IMR-90 (cell line): ENCODE measurements around the gene GPT2. TPM values are rescaled to one million over a fixed set of nuclear protein-coding genes. Genes with fewer than 3 reads are reported as not detected.

ENCODE experiments used
- ATAC-seq: fragments of 200-7000 bp; cut with Tn5 transposase; 2 replicates; pipeline ENCODE4 v1.9.1; 2020; ENCODE audit warnings: low read depth, mild to moderate bottlenecking, moderate library complexity
- BruUV-seq: library from RNA; stranded (reverse); fragments of 400-500 nt; replicated peaks from 2 replicates; lab custom pipeline; 2021; lab: Mats Ljungman, UMichigan
- CTCF ChIA-PET: fragments of 300-600 bp; formaldehyde crosslinking; extraction: SDS; loops from one replicate; lab custom pipeline; 2021; ENCODE audit warnings: antibody characterized with exemption; lab: Yijun Ruan, JAX
- POLR2A ChIA-PET: fragments of 300-600 bp; sonication (Branson Sonifier 250); formaldehyde crosslinking; loops from one replicate; lab custom pipeline; 2022; ENCODE audit warnings: antibody characterized with exemption; ENCODE audit not compliant: unreplicated experiment; lab: Charles Lee
- DNase-seq: peaks from one replicate; pipeline ENCODE4 v3.0.0; 2013
- H2AFZ ChIP-seq: replicated peaks from 2 replicates; pipeline ENCODE3; 2013; ENCODE audit warnings: low read length, mild to moderate bottlenecking; ENCODE audit not compliant: poor library complexity
- H2AK5ac ChIP-seq: 2 replicates; pipeline ENCODE4 v1.6.1; 2013; ENCODE audit warnings: low read depth, low read length, inconsistent platforms
- H2AK9ac ChIP-seq: replicated peaks from 2 replicates; pipeline ENCODE3; 2013; ENCODE audit warnings: mild to moderate bottlenecking, low read depth, low read length, moderate library complexity; ENCODE audit not compliant: poor library complexity
- H2BK120ac ChIP-seq: 2 replicates; pipeline ENCODE4 v1.6.1; 2013; ENCODE audit warnings: low read depth, low read length, inconsistent platforms
- H2BK15ac ChIP-seq: 3 replicates; pipeline ENCODE4 v1.6.1; 2013; ENCODE audit warnings: low read depth, low read length, inconsistent platforms
- H2BK20ac ChIP-seq: 2 replicates; pipeline ENCODE4 v1.6.1; 2013; ENCODE audit warnings: low read depth, mild to moderate bottlenecking, inconsistent platforms, low read length, moderate library complexity
- H2BK5ac ChIP-seq: 2 replicates; pipeline ENCODE4 v1.6.1; 2013; ENCODE audit warnings: mild to moderate bottlenecking, low read depth, low read length, inconsistent platforms; ENCODE audit not compliant: poor library complexity, severe bottlenecking
- H3K14ac ChIP-seq: replicated peaks from 2 replicates; pipeline ENCODE4 v1.6.1; 2013; ENCODE audit warnings: low read depth, low read length, inconsistent platforms
- H3K18ac ChIP-seq: 2 replicates; pipeline ENCODE4 v1.6.1; 2013; ENCODE audit warnings: low read depth, low read length, control low read depth
- H3K23ac ChIP-seq: 2 replicates; pipeline ENCODE4 v1.6.1; 2013; ENCODE audit warnings: low read depth, low read length, inconsistent platforms
- H3K27ac ChIP-seq: 2 replicates; pipeline ENCODE4 v1.5.1; 2013; ENCODE audit warnings: mild to moderate bottlenecking, control low read depth, low read length; ENCODE audit not compliant: insufficient read depth
- H3K27me3 ChIP-seq: 2 replicates; pipeline ENCODE4 v1.6.1; 2013; ENCODE audit warnings: low read length; ENCODE audit not compliant: control insufficient read depth, insufficient read depth
- H3K36me3 ChIP-seq: 2 replicates; pipeline ENCODE4 v1.6.1; 2013; ENCODE audit warnings: low read length, mixed read lengths; ENCODE audit not compliant: control insufficient read depth, insufficient read depth
- H3K4ac ChIP-seq: 2 replicates; pipeline ENCODE4 v1.6.1; 2013; ENCODE audit warnings: low read depth, low read length, inconsistent platforms
- H3K4me1 ChIP-seq: 2 replicates; pipeline ENCODE4 v1.6.1; 2013; ENCODE audit warnings: low read length, mixed read lengths; ENCODE audit not compliant: control insufficient read depth, insufficient read depth
- H3K4me2 ChIP-seq: 2 replicates; pipeline ENCODE4 v1.6.1; 2013; ENCODE audit warnings: low read depth, mild to moderate bottlenecking, control low read depth, low read length, moderate library complexity
- H3K4me3 ChIP-seq: 2 replicates; pipeline ENCODE4 v1.5.1; 2013; ENCODE audit warnings: low read depth, mild to moderate bottlenecking, control low read depth, low read length, moderate library complexity; ENCODE audit not compliant: insufficient read depth
- H3K56ac ChIP-seq: 2 replicates; pipeline ENCODE4 v1.6.1; 2013; ENCODE audit warnings: low read length, inconsistent platforms; ENCODE audit not compliant: insufficient read depth; ENCODE audit errors: extremely low read depth
- H3K79me1 ChIP-seq, 2 experiments: 2 replicates each; pipeline ENCODE4 v1.6.1; 2013; ENCODE audit warnings: low read length in 2 of 2, inconsistent platforms in 1 of 2, low read depth in 1 of 2
- H3K9ac ChIP-seq: 2 replicates; pipeline ENCODE4 v1.6.1; 2013; ENCODE audit warnings: low read depth, low read length, control low read depth
- H3K9me1 ChIP-seq: 2 replicates; pipeline ENCODE4 v1.6.1; 2013; ENCODE audit warnings: low read length, inconsistent platforms; ENCODE audit not compliant: insufficient read depth
- H3K9me3 ChIP-seq: 2 replicates; pipeline ENCODE4 v1.6.1; 2013; ENCODE audit warnings: low read length; ENCODE audit not compliant: control insufficient read depth, insufficient read depth
- H4K20me1 ChIP-seq: 2 replicates; pipeline ENCODE4 v1.6.1; 2013; ENCODE audit warnings: low read length, inconsistent platforms; ENCODE audit not compliant: insufficient read depth
- H4K5ac ChIP-seq: 2 replicates; pipeline ENCODE4 v1.6.1; 2013; ENCODE audit warnings: mild to moderate bottlenecking, low read depth, low read length, control low read depth
- H4K8ac ChIP-seq, 2 experiments: 2 replicates each; pipeline ENCODE4 v1.6.1; 2013; ENCODE audit warnings: low read depth in 2 of 2, low read length in 2 of 2, control low read depth in 1 of 2, inconsistent platforms in 1 of 2
- H4K91ac ChIP-seq: 2 replicates; pipeline ENCODE4 v1.6.1; 2013; ENCODE audit warnings: low read depth, low read length, inconsistent platforms; ENCODE audit not compliant: insufficient read depth
- CEBPB ChIP-seq: IDR thresholded peaks from 2 replicates; pipeline ENCODE4 v1.6.1; 2012; ENCODE audit warnings: low read depth, low read length, improper control_type of control experiment
- CTCF ChIP-seq: conservative IDR thresholded peaks from 2 replicates; pipeline ENCODE4 v1.5.1; 2012; ENCODE audit warnings: mild to moderate bottlenecking, low read depth, low read length, improper control_type of control experiment
- MXI1 ChIP-seq: IDR thresholded peaks from 2 replicates; pipeline ENCODE4 v1.6.1; 2012; ENCODE audit warnings: low read depth, mild to moderate bottlenecking, low read length, moderate library complexity, borderline replicate concordance
- RFX5 ChIP-seq: IDR thresholded peaks from 2 replicates; pipeline ENCODE4 v1.8.0; 2012; ENCODE audit warnings: low read depth, mild to moderate bottlenecking, low read length, moderate library complexity
- USF2 ChIP-seq: fragments of 150-350 bp; IDR thresholded peaks from 2 replicates; pipeline ENCODE4 v1.6.1; 2017; ENCODE audit warnings: mild to moderate bottlenecking, antibody characterized with exemption, low read length, low read depth
- WGBS, 2 experiments: methylation state at CpG; one replicate each; pipeline versions ENCODE4 v1.1.5 to v1.1.7; 2013; ENCODE audit warnings: missing lambda C conversion rate in 2 of 2; ENCODE audit not compliant: insufficient read length in 1 of 2; ENCODE audit errors: extremely low coverage in 2 of 2; 5-methylcytosine and 5-hydroxymethylcytosine counted together
- dilution Hi-C: fragments of 300-500 bp; cut with HindIII; formaldehyde crosslinking; loops from one replicate; pipeline ENCODE4 v1.14.3; 2018; ENCODE audit warnings: low sequenced_read_pairs; ENCODE audit not compliant: unreplicated experiment
- in situ Hi-C: fragments of 300-500 bp; cut with MboI; formaldehyde crosslinking; loops from 3 replicates; pipeline ENCODE4 v1.14.3; 2019; ENCODE audit warnings: low sequenced_read_pairs, inconsistent platforms, mixed read lengths
- intact Hi-C: fragments of 100-400 bp; cut with micrococcal nuclease; formaldehyde crosslinking; loops from 2 replicates; pipeline ENCODE4 v1.10.0; 2022
- polyA plus RNA-seq, 3 experiments: library from polyadenylated mRNA; depleted of rRNA; stranded (reverse); fragments of >200 nt; gene quantifications; 2 replicates each; pipeline ENCODE4 v1.2.3, GENCODE V29; 2012; ENCODE audit warnings: low replicate concordance in 1 of 3
- total RNA-seq: library from RNA; depleted of rRNA; stranded (reverse); fragments of >200 nt; gene quantifications from 2 replicates; pipeline ENCODE4 v1.2.3, GENCODE V29; 2012

Gene GPT2
- total and polyA plus RNA-seq, 2 of the 4 experiments (the other 2 are of a cell fraction): 26.4 to 31.5 TPM

- TF ChIP-seq CTCF (no peak), USF2 (no peak), MXI1 (no peak), CEBPB (peak; percentile 72), RFX5 (no peak)
- H4K5ac ChIP-seq: no peak overlapping the region
- H3K4ac ChIP-seq: no peak overlapping the region
- no peak overlapping the region for H2AK9ac ChIP-seq
- DNase-seq: no peak
- ChIA-PET CTCF (no interaction called here), POLR2A (no interaction called here)
- no peaks in the 10 kb centered on the region for H3K9me1 ChIP-seq
- no peak overlapping the region for H3K18ac ChIP-seq
- WGBS, 2 experiments: 100% methylated on average over 1 of the region's 6 CpGs; no CpG with 5 or more reads in 1 of the 2 experiments
- H2AFZ ChIP-seq: no peak overlapping the region
- H2BK120ac ChIP-seq: no peak overlapping the region
- H2BK15ac ChIP-seq: no peak overlapping the region
- in situ Hi-C loops: no loop called here
- intact Hi-C loops: no loop called here
- no peaks in the 10 kb centered on the region for H4K20me1 ChIP-seq
- H2BK5ac ChIP-seq: no peak overlapping the region
- no peak overlapping the region for H2BK20ac ChIP-seq
- H3K9me3 ChIP-seq: no peaks in the 10 kb centered on the region
- H3K56ac ChIP-seq: no peak overlapping the region
- ATAC-seq: no peak
- no peaks in the 10 kb centered on the region for H3K27me3 ChIP-seq
- no peak overlapping the region for H4K8ac ChIP-seq
- peaks cover 2% of the 10 kb centered on the region; the same call in 1 of the 2 replicates for H3K4me1 ChIP-seq
- H2AK5ac ChIP-seq: no peak overlapping the region
- no peak overlapping the region for H3K14ac ChIP-seq
- H3K23ac ChIP-seq: no peak overlapping the region
- no peak overlapping the region for H3K4me3 ChIP-seq
- no peak overlapping the region for H3K9ac ChIP-seq
- H3K27ac ChIP-seq: no peak overlapping the region
- no TSS peak for BruUV-seq
- no peaks in the 10 kb centered on the region; a peak in 1 of 4 replicates for H3K79me1 ChIP-seq
- dilution Hi-C loops: no loop called here
- no peak overlapping the region for H3K4me2 ChIP-seq
- no peak overlapping the region for H4K91ac ChIP-seq
- H3K36me3 ChIP-seq: no peaks in the 10 kb centered on the region
Observed at GRCh38 chr16:46836534-46837530, 47.3 kb upstream of the GPT2 start.
